Cardiac septum (tissue), 1 donor: ENCODE results near the gene CTDSP2. TPM values are rescaled to one million over a fixed set of nuclear protein-coding genes. Genes with fewer than 3 reads are reported as not detected.

Source experiments
- DNase-seq: peaks from one replicate; pipeline ENCODE4 v3.0.0-alpha.2; 2020; ENCODE audit warnings: low spot score
- intact Hi-C: fragments of 100-400 bp; cut with DNase I; formaldehyde crosslinking; loops from one replicate; pipeline ENCODE4 v1.14.0; 2022
- total RNA-seq: library from RNA; stranded (reverse); fragmentation: NEBNext Ultra II Directional; extraction: Animal tissue kit (Norgen Biotek cat#: 25700); gene quantifications from one replicate; pipeline ENCODE4 v1.2.1, GENCODE V29; 2021
- donor health status: DM: no; HTN: no; CAD: no.

The CTDSP2 gene
- total RNA-seq, 1 donor from 2014 or later, result 89.2 TPM

GRCh38 chr12:57803319-57803893 is 43.1 kb downstream of the CTDSP2 start:
- intact Hi-C loops, result loop anchor here (2.0 kb wide), 3 partner anchors 21 to 101 kb away; partner anchors contain the start of gene TSFM

GRCh38 chr12:57802607-57803006 is 43.9 kb downstream of the CTDSP2 start:
- intact Hi-C loops, result loop anchor here (2.0 kb wide), 3 partner anchors 20 to 102 kb away; partner anchors contain the start of gene TSFM
- no peak for DNase-seq

More at GRCh38 chr12:57803319-57803893, 43.1 kb downstream of the CTDSP2 start:
- DNase-seq, result no peak

GRCh38 chr12:57800965-57801364 is 45.6 kb downstream of the CTDSP2 start:
- DNase-seq, result no peak
- intact Hi-C loops, result no loop called here

- no peak for DNase-seq
- intact Hi-C loops, result no loop called here
Observed at GRCh38 chr12:57797933-57798332, 48.6 kb downstream of the CTDSP2 start.

GRCh38 chr12:57796996-57797395 is 49.5 kb downstream of the CTDSP2 start:
- no peak for DNase-seq
- intact Hi-C loops, result no loop called here

GRCh38 chr12:57795354-57795753 is 51.2 kb downstream of the CTDSP2 start:
- intact Hi-C loops, result no loop called here
- no peak for DNase-seq

GRCh38 chr12:57793920-57794319 is 52.6 kb downstream of the CTDSP2 start:
- intact Hi-C loops, result no loop called here
- no peak for DNase-seq

- intact Hi-C loops, result loop anchor here (2.0 kb wide), 1 partner anchor 19 kb away; no protein-coding TSS in a partner anchor
- no peak for DNase-seq
Observed at GRCh38 chr12:57783861-57784260, 62.7 kb downstream of the CTDSP2 start.

- no peak for DNase-seq
- intact Hi-C loops, result loop anchor here (2.0 kb wide), 1 partner anchor 19 kb away; no protein-coding TSS in a partner anchor
Observed at GRCh38 chr12:57783466-57783801, 63.1 kb downstream of the CTDSP2 start.

GRCh38 chr12:57782608-57783465 is 63.7 kb downstream of the CTDSP2 start, which contains the start of gene TSFM:
Gene TSFM (plus strand): TSS chr12:57782787. CDS start chr12:57782802, 15 bp downstream.
- intact Hi-C loops, result loop anchor here (1.0 to 2.0 kb wide), 2 partner anchors 11 to 20 kb away; partner anchors contain the start of genes EEF1AKMT3 and METTL1

GRCh38 chr12:57782243-57782607 is 64.3 kb downstream of the CTDSP2 start:
- no peak for DNase-seq
- intact Hi-C loops, result loop anchor here (1.0 to 2.0 kb wide), 2 partner anchors 10 to 21 kb away; partner anchors contain the start of genes EEF1AKMT3 and METTL1

More at GRCh38 chr12:57782608-57783465, 63.7 kb downstream of the CTDSP2 start, which contains the start of gene TSFM:
- DNase-seq, result peak; percentile 97

GRCh38 chr12:57781801-57782200 is 64.7 kb downstream of the CTDSP2 start:
- intact Hi-C loops, result loop anchor here (1.0 to 2.0 kb wide), 2 partner anchors 10 to 21 kb away; partner anchors contain the start of genes EEF1AKMT3 and METTL1
- DNase-seq, result no peak

GRCh38 chr12:57781244-57781643 is 65.3 kb downstream of the CTDSP2 start:
- DNase-seq, result no peak
- intact Hi-C loops, result no loop called here

GRCh38 chr12:57780284-57780897 is 66.1 kb downstream of the CTDSP2 start:
- intact Hi-C loops, result no loop called here
- DNase-seq, result no peak

- no peak for DNase-seq
- intact Hi-C loops, result no loop called here
Observed at GRCh38 chr12:57779736-57780135, 66.8 kb downstream of the CTDSP2 start.

GRCh38 chr12:57777911-57778310 is 68.6 kb downstream of the CTDSP2 start:
- DNase-seq, result no peak
- intact Hi-C loops, result no loop called here

GRCh38 chr12:57777367-57777766 is 69.2 kb downstream of the CTDSP2 start:
- intact Hi-C loops, result no loop called here
- DNase-seq, result no peak

- no peak for DNase-seq
- intact Hi-C loops, result no loop called here
Observed at GRCh38 chr12:57776247-57776587, 70.3 kb downstream of the CTDSP2 start.

- intact Hi-C loops, result no loop called here
- DNase-seq, result no peak
Observed at GRCh38 chr12:57775563-57776246, 70.8 kb downstream of the CTDSP2 start.

- intact Hi-C loops, result no loop called here
- DNase-seq, result no peak
Observed at GRCh38 chr12:57775044-57775443, 71.5 kb downstream of the CTDSP2 start.
